GM12872 (cell line): ENCODE measurements around the gene MDFI.

Source experiments
- CTCF ChIP-seq: IDR thresholded peaks from 3 replicates; pipeline ENCODE4 v1.5.1; 2011; ENCODE audit warnings: low read depth, mild to moderate bottlenecking, low read length, moderate library complexity; ENCODE audit not compliant: insufficient read depth

The MDFI gene

GRCh38 chr6:41642090-41642959, 4.1 kb downstream of the MDFI start:
- no peak for TF ChIP-seq CTCF

- no peak for TF ChIP-seq CTCF
These were observed 5.0 kb downstream of the MDFI start for GRCh38 chr6:41642960-41643898.

- no peak for TF ChIP-seq CTCF
These were observed 5.6 kb downstream of the MDFI start for GRCh38 chr6:41643899-41644269.

- no peak for TF ChIP-seq CTCF
These were observed 6.1 kb downstream of the MDFI start for GRCh38 chr6:41644297-41644879.

- TF ChIP-seq CTCF: no peak
These were observed 6.8 kb downstream of the MDFI start for GRCh38 chr6:41645007-41645618.

- TF ChIP-seq CTCF: no peak
These were observed 7.9 kb downstream of the MDFI start for GRCh38 chr6:41646026-41646795.
